Ishikawa (cell line): ENCODE results near the gene SFTPD.

Source experiments
- CEBPB ChIP-seq: IDR thresholded peaks from 2 replicates; pipeline ENCODE4 v1.6.1; 2012
- CREB1 ChIP-seq: IDR thresholded peaks from 2 replicates; pipeline ENCODE4 v1.6.1; 2012; ENCODE audit warnings: low read depth
- EGR1 ChIP-seq: IDR thresholded peaks from 2 replicates; pipeline ENCODE4 v1.6.1; 2012
- EP300 ChIP-seq: IDR thresholded peaks from 2 replicates; pipeline ENCODE4 v1.6.1; 2012; ENCODE audit warnings: borderline replicate concordance
- FOXM1 ChIP-seq: IDR thresholded peaks from 2 replicates; pipeline ENCODE4 v1.6.1; 2012; ENCODE audit warnings: low read depth, borderline replicate concordance
- NFIC ChIP-seq: IDR thresholded peaks from 2 replicates; pipeline ENCODE4 v1.6.1; 2012
- RAD21 ChIP-seq: IDR thresholded peaks from 2 replicates; pipeline ENCODE4 v1.6.1; 2012; ENCODE audit warnings: low read depth
- REST ChIP-seq: IDR thresholded peaks from 2 replicates; pipeline ENCODE4 v1.6.1; 2012; ENCODE audit warnings: low read depth, mild to moderate bottlenecking
- TAF1 ChIP-seq: IDR thresholded peaks from 2 replicates; pipeline ENCODE4 v1.6.1; 2012; ENCODE audit warnings: low read depth, mild to moderate bottlenecking
- TCF12 ChIP-seq: IDR thresholded peaks from 2 replicates; pipeline ENCODE4 v1.6.1; 2012; ENCODE audit warnings: low read depth
- TEAD4 ChIP-seq: IDR thresholded peaks from 2 replicates; pipeline ENCODE4 v1.6.1; 2012
- YY1 ChIP-seq: IDR thresholded peaks from 2 replicates; pipeline ENCODE4 v1.6.1; 2012; ENCODE audit warnings: low read depth
- ZBTB7A ChIP-seq: IDR thresholded peaks from 2 replicates; pipeline ENCODE4 v1.6.1; 2012; ENCODE audit warnings: low read depth
- TF ChIP-seq, protein P1 (sequence below): IDR thresholded peaks from 2 replicates; pipeline ENCODE4 v1.6.1; 2012
- TF ChIP-seq, protein P2 (sequence below): IDR thresholded peaks from 2 replicates; pipeline ENCODE4 v1.6.1; 2012

SFTPD gene

GRCh38 chr10:79890469-79890868 lies 58.4 kb downstream of the SFTPD start:
- TF ChIP-seq ZBTB7A (no peak), TAF1 (no peak), REST (no peak), EGR1 (no peak), TEAD4 (no peak), EP300 (no peak), CREB1 (no peak), CEBPB (no peak), YY1 (no peak), RAD21 (no peak), TCF12 (no peak), NFIC (no peak), FOXM1 (no peak)
- TF ChIP-seq, protein P1, sequence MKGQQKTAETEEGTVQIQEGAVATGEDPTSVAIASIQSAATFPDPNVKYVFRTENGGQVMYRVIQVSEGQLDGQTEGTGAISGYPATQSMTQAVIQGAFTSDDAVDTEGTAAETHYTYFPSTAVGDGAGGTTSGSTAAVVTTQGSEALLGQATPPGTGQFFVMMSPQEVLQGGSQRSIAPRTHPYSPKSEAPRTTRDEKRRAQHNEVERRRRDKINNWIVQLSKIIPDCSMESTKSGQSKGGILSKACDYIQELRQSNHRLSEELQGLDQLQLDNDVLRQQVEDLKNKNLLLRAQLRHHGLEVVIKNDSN, result no peak
- TF ChIP-seq, protein P2, sequence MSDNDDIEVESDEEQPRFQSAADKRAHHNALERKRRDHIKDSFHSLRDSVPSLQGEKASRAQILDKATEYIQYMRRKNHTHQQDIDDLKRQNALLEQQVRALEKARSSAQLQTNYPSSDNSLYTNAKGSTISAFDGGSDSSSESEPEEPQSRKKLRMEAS, result no peak
